GM18508 (cell line): Measurements from ENCODE around the gene LENG1.
"Not testable (repeated sequence)": the region's sequence is repeated elsewhere in the genome, so short reads cannot be mapped to it uniquely, and the experiment has no call there.

ENCODE experiments used
- ATAC-seq: cut with Tn5 transposase; IDR thresholded peaks from one replicate; pipeline ENCODE4 v1.9.1; 2021; ENCODE audit warnings: moderate number of reproducible peaks; ENCODE audit not compliant: insufficient read depth, unreplicated experiment

LENG1 gene

DNA sequence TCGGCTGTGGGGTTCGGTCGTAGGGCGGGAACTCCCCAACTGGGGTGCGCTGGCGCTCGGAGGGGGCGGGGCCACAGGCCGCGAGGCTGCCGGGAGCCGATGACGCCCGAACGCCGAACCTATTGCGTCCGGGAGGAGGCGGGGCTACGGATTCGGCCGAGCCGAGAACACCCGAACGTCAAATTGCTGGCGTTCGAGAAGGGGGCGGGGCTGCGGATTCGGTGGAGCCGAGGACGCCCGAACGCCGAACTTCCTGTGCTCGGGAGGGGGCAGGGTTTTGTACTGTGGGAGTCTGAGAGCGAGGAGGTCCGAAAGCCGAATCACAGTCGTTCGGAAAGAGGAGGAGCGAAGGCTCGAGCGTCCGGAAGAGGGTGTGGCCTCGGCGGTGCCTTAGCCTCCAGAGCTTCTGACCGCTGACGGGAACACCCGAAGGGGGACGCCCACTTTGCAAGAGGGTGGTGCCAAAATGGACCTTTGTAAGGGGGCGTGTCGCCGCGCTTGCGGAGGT is 31.0 kb upstream of the LENG1 start:
- ATAC-seq: peak; percentile 31

DNA sequence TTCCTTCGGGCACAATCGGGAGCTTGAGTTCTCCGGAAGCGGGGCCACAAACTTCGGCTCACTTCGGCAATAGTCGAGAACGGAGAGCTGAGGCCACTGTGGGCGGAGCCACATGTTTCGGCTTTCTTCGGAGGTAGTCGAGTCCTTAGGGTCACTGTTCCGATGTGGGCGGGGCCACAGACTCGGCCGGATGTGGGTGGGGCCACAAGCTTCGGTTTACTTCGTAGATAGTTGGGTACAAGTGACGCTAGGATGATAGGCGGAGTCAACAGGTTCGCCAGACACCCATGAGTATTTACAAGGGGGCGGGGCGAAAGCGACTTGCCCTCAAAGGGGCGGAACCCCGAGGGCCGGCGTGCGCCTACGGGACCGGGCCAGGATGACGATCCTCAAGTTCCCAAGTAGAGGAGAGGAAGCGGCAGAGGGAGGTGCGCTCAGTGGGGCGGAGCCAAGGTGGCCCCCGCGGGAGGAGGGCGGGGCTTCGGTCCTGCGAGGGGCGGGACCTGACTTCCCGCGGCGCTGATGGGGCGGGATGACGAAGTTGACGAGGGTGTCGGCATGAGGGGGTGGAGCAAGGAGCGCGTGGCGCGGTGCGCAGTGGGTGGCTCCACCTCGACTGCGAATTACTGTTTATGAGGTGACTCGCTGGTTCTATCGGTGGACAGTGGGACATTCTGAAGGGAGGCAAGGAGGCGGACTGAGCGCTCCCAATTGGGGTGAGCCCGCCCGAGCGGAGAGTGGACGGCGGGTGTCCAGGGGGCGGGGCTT is 30.4 kb upstream of the LENG1 start:
- ATAC-seq: peak; percentile 47

DNA sequence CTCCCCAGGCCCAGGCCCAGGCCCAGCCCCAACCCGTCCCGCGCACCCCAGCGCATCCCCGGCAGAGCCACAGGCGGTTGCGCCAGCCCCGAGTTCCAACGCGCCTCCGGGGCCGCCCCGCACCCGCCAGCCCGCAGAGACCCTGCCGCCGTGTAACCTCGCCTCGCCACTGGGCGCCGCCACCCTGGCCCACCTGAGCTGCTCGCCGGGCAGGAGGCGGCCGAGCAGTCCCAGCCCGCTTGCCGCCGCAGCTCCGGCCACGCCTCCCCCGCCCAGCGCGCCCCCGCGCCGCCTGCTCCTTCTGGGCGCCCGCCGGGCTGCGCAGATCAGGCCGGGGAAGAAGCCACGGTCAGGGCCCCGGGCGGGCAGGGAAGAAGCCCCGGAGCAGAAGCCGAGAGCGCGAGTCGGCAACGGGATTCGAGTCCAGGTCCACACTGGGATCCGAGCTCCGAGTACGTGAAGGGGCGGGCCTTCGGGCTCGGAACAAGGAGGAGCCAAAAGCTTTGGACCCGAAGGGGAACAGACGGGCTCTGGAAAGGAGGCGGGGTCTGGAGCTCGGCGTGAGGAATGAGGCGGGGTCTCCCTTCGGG is 29.7 kb upstream of the LENG1 start, which contains the start of gene MBOAT7:
Gene MBOAT7 (minus strand): TSS at position 436 of the 590 bp plus-strand sequence. CDS start 1,072 bp downstream, outside the sequence.
- peak; percentile 1 for ATAC-seq

DNA sequence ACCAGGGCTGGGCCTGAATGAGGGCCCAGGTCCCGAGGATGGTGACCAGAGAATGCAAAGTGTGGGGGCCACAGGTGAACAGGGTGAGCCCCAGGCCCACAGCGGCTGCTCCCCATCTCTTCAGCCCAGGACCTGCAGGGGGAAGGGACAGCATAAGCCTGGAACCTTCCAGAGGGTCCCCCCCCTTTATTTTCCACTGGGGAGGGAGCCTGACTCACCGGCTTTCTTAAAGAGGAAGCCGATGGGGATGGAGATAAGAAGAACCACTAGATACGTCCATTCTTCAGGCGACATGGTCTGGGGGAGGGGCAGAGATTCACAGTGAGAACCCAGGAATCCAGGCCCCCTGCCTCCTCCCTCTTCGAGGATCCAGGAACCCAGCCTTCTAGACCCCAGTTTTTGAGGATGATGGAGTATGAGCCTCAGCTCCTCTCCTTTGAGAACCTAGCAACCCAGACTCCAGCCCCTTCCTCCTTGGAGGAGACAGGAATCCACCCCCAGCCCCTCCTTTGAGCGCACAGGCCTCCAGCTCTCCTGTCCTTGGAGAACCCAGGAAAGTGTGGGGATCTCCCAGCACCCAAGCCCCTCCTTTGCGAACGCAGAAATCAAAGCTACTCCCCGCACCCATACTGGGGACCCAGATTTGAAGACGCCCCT is 28.8 kb upstream of the LENG1 start:
- no peak for ATAC-seq

DNA sequence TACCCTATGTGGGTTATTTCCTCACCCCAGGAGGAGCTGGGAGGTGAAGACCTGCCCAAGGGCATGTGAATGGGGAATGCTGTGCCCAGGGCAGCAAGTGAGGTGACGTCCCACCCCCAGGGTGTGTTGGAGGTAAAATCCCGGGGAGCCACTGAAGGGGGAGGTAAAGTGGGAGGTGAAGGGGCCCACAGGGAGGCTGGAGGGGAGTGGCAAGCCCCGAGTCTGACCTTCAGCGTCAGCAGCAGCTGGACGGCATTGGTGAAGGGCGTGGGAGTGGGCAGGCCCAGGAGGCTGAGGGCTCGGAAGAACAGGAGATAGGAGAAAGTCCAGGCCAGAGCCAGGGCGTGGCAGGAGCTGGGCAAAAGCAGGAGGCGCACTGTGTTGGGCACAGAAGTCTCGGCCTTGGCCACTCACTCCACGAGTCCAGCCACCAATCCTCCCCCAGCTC is 27.4 kb upstream of the LENG1 start:
- no peak for ATAC-seq

DNA sequence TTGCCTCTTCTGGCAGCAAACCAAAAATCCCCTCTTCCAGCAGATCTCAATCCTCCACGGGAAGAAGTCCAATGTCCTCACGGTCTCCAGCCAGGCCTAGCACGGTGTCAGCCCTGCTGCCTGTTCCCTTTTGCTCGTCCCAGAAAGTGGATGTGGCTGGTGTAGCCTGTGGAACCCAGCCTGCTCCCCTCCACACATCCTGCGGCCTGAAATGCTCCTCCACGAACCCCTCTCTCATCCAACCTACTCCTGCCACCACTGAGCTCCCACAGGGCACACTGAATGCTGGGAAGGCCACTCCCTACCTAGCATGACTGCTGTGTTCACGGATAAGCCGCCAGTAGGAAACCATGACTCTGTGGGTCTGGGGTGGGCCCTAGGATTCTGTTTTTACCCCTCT is 26.8 kb upstream of the LENG1 start:
- ATAC-seq: no peak

DNA sequence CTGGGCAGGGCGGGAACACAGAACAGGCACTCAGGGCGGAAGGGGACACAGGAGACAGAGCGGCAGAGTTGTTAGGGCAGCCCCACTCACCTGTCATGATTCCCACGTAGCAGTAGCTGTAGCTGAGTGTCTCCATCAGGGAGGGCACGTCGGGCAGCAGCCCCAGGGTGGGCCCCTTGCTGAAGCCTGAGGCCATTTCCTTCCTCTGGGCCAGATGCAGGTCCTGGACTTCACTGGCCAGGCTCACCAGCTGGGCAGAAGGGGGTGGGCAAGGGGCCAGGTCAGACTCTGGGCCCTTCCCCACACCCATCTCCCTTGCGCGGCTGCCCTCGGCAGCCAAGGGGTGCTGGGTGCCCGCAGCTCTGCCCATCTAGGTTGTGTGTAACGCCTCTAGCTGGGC is 23.9 kb upstream of the LENG1 start:
- ATAC-seq: no peak

DNA sequence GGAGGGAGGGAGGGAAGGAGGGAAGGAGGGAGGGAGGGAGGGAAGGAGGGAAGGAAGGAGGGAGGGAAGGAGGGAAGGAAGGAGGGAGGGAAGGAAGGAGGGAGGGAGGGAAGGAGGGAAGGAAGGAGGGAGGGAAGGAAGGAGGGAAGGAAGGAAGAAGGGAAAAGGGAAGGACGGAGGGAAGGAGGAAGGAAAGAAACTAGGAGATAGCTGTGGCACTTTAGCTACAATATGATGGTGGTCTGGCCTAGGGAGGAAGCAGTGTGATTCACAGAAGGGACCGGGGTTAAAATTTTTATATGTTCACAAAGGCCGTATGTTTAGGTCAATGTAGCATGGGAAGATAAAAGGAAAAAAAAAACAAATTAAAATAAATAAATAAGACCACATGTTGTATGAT is 22.4 kb upstream of the LENG1 start:
- not testable (repeated sequence) for ATAC-seq

DNA sequence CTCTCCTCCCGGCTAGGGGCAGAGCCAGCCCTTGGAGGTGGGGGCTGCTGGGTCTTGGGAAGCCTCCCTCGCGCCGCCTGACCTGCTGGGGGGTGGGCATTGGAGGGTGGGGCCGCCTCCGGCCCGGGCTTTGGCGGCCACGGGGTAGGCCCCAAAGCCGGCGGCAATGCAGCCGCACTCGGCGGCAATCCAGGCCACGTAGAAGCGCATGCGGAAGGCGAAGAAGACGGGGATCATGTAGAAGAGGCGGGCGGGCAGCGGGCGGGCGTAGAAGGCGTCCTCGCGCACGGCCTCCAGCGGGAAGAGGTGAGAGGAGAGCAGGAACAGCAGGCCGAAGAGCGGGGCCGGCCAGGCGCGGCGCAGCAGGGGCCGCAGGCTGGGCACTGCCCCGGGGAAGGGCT is 21.2 kb upstream of the LENG1 start:
- no peak for ATAC-seq

DNA sequence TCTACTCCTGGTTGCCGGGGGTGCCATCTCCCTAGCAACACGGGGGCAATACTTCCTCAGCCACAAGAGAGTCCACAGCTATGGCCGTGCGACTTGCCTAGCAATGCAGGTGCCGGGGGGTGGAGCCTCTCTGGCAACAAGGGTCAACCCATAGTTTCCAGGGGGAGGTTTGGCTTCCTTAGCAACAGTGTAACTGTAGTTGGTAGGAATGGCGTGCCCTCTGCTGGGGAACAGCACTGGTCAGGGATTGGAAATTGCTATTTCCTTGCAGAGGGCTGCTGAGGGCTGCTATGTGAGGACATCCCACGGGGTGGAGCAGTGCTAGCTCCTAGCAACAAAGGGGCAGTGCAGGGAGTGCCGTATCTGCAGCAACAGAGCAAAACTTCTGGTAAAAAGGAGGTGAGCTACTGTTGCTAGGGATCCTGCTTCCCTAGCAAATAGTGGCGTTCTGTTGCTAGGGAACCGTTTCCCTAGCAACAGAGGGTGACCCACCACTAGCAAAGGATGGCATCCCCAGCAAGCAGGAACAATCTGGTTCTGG is 20.5 kb upstream of the LENG1 start:
- no peak for ATAC-seq

DNA sequence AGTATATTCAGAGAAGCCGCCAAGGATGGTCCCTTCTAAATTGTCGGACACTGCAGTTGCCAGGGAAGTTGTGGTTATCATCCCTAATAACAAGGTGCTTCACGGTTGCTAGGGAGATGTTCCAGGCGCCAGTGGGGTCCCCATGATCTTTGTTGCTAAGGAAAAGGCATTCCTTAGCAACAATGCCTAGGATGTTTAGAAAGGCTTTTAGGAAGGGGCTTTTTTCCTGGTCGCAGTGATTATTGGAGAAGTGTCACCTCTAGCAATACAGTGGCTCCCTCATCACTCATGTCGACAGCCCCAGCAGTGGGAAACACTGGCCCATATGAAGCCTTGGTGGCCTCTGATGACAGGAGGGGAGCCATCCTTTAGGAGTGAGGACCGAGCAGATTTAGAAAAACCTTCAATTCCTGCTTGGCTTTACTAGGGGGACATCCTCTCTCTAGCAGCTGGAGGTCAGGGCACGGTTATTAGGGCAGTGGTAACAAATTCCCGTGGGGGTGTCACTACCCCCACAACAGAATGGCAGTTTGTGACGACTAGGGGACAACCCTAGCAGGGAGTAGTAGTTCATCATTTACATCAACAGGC is 19.8 kb upstream of the LENG1 start:
- no peak for ATAC-seq

DNA sequence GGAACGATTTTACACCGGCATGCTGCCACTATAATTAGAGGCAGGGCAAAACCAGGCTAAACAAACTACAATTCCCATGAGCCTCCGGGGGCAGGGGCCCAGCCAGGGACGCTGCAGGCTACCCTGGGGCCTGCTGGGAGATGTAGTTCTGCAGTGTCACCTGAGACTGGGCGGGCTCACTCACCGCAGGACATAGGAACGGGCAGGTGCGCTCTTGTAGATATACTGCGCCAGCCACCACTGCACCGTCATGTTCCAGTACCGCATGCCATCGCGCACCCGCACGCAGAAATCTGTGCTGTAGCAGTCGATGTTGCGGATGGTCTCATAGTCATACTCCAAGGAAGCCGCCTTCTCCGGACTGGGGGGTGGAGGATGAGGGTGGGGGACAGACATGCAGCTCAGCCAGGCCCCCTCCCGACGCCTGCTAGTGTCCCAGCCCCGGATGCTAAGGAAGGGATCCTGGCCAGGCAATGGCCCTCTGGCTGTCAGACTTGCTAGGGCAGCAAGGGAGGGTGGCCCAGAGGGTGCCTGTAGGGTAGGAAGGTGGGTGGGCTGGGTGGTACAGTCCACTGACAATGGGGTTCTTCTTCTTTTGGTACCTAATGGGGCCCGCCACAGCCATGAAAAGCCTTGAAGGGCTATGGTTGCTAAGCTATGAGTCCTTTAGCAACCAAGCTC is 19.2 kb upstream of the LENG1 start:
- ATAC-seq: no peak

DNA sequence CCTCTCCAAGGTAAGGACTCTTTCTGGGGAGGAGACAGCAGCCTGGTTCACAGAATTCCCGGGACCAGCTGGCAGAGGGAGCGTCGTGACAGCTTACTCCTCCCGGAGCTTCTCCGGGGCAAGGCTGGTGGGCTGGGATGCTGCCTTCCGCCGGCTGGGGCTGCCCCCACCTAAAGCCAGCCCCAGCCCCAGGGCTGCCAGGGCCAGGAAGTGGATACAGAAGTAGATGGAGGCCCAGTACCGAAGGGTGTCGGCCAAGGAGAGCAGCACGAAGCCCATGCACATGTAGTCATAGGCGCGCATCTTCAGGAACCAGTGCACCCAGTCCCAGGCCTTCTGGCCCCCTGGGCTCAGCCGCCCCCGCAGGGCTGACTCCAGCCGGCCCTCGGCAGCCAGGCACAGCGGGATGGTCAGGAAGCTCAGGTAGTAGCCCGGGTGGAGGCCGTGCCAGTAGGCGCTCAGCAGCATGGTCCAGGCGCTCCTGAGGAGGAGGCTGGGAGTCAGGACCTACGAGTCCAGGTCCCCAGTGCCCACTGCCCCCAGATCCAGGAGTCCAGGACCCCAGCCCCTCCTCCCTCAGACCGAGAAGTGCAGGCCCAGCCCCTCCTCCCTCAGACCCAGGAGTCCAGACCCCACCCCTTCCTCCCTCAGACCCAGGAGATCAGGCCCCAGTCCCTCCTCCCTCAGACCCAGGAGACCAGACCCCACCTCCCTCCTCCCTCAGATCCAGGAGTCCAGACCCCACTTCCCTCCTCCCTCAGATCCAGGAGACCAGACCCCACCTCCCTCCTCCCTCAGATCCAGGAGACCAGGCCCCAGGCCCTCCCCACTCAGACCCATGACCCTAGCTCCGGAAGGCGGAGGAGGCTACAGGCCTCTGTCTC is 14.7 kb upstream of the LENG1 start:
- no peak for ATAC-seq

DNA sequence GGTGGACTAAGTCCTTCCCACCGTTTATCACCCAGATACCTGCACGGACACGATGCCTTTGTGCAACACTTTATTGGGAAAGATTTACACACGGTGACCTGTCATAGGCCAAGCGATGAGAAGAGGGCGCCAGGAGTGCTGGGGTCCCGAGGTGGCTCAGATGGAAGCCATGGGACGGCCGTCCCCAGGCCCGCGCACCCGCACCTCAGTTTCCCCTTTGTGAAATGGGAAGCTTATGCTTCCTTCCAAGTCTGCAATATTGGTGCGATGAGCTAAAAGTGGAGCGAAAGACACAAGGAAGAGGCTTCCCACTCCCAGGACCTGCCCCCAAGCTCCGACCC is 13.8 kb upstream of the LENG1 start:
- no peak for ATAC-seq

DNA sequence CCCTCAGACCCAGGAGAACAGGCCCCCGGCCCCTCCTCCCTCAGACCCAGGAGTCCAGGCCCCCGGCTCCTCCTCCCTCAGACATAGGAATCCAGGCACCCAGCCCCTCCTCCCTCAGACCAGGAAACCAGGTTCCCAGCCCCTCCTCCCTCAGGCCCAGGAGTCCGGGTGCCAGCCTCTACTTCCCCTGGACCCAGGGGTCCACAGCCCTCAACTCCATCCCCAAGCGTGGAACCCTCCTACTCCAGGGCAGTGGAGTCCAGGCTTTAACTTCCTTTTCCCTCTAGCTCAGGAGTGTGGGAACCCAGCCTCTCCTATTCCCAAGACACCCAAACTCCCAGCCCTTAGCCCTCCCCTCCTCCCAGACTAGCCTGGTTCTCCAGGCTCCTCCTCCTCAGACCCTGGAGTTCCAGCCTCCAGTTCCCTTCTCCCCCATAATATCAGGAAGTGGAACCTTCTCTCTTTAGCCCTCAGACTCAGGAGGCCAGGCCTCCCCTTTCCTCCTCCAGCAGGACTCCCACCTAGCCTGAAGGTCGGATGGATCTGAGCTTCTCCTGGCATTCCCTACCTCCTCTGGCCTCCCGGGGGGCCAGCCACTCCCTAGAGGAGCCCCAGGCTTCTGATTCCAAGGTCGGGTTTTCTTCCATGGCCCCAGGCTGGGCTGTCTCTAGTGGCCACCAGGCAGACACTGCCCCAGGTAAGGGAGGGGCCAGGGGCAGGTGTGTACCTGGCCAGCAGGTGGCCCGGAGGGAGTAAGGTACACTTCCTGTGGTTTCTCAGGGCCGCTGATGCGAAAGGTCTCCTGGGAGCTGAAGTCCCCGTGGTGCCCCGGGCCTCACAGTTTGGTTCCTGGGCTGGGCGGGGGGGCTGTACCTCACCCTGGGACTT is 13.2 kb upstream of the LENG1 start, which contains the start of gene TMC4:
Gene TMC4 (minus strand): TSS at position 690 of the 888 bp plus-strand sequence. CDS start 43 bp downstream, at position 647.
- ATAC-seq: no peak

DNA sequence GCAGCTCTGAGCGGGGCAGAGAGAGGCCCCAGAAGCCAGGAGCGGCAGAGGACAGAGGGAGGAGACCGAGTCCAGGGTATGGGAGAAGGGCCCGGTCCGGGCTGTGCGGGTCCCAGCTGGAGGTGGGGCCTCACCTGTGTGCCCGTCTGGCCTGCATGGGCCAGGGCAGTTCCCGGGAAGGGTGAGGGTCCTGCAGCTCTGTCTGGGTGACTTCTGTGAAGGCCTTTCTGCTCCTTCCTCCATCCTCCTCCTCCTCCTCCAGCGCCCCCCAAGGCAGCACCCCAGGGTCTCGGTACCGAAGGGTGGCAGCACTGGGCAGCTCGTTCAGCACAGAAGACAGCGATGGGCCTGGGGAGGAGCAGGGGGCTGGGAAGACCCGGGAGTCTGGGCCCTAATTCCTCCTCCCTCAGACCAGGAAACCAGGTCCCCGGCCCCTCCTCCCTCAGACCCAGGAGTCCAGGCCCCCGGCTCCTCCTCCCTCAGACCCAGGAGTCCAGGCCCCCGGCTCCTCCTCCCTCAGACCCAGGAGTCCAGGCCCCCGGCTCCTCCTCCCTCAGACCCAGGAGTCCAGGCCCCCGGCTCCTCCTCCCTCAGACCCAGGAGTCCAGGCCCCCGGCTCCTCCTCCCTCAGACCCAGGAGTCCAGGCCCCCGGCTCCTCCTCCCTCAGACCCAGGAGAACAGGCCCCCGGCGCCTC is 12.4 kb upstream of the LENG1 start:
- ATAC-seq: not testable (repeated sequence)

DNA sequence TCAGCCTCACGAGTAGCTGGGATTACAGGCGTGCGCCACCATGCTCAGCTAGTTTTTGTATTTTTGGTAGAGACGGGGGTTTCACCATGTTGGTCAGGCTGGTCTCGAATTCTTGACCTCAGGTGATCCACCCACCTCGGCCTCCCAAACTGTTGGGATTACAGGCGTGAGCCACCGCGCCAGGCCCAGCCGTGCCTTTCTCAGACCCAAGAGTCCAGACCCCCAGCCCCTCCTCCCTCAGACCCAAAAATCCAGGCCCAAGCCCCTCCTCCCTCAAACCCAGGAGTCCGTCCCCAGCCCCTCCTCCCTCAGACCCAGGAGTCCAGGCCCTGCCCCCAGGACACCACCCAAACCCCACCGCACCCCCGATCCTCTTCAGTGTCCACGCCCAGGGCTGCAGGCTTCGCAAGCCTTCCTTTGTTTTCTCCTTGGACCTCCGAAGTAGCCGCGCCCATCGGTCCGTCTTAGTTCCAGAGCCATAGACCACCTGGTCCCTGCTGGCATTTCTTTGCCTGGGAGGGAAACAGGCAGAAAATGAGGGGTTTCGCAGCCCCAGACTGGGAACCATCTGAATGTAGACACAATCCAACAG is 9.7 kb upstream of the LENG1 start:
- no peak for ATAC-seq
